ENCODE data around the gene LRRC8C.

DNA sequence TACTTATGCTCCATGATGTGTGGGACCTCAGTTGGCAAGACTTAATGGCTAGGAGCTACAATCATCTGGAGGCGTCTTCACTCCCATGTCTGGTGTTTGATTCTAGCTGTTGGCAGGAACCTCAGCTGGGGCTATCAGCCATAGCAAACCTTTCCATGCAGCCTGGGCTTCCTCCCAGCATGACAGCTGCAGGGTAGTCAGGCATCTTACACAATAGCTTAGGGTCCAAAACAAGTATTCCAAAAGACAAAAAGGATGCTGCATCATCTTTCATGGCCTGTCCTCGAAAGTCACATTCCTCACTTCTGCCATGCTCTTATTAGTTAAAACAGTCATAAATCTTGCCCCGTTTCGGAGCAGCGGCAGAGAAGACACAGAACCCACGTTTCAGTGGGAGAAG lies 90.9 kb downstream of the LRRC8C start:
- no peak for TF ChIP-seq EZH2phosphoT487 (IDR thresholded peaks at IDR 0.05; ENCODE audit: low read depth, severe bottlenecking, unreplicated experiment)
- TF ChIP-seq, protein P1, sequence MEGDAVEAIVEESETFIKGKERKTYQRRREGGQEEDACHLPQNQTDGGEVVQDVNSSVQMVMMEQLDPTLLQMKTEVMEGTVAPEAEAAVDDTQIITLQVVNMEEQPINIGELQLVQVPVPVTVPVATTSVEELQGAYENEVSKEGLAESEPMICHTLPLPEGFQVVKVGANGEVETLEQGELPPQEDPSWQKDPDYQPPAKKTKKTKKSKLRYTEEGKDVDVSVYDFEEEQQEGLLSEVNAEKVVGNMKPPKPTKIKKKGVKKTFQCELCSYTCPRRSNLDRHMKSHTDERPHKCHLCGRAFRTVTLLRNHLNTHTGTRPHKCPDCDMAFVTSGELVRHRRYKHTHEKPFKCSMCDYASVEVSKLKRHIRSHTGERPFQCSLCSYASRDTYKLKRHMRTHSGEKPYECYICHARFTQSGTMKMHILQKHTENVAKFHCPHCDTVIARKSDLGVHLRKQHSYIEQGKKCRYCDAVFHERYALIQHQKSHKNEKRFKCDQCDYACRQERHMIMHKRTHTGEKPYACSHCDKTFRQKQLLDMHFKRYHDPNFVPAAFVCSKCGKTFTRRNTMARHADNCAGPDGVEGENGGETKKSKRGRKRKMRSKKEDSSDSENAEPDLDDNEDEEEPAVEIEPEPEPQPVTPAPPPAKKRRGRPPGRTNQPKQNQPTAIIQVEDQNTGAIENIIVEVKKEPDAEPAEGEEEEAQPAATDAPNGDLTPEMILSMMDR (IDR thresholded peaks at IDR 0.05; ENCODE audit: poor library complexity): no peak

All from hepatocyte (in vitro differentiated cells).